Gastroesophageal sphincter (tissue), 4 donors: ENCODE results near the gene MCM5. TPM values are rescaled to one million over a fixed set of nuclear protein-coding genes. Genes with fewer than 3 reads are reported as not detected.

ENCODE experiments used
- ATAC-seq: fragments of 150-250 bp; one replicate; pipeline ENCODE4 v1.9.1; 2016; ENCODE audit warnings: mild to moderate bottlenecking, moderate library complexity
- H3K27ac ChIP-seq, 4 donors: fragments of 200-600 bp; sonication (generic) in 3 of 4; 1 replicate in 3 of 4; 2 replicates in 1 of 4; pipeline ENCODE4 v1.5.1; 2016 to 2019
- H3K27me3 ChIP-seq: fragments of 200-600 bp; sonication (generic); one replicate; pipeline ENCODE4 v1.5.1; 2019
- H3K36me3 ChIP-seq, 2 donors: fragments of 200-600 bp; sonication (generic); one replicate each; pipeline ENCODE4 v1.5.1; 2019; ENCODE audit warnings: control low read depth in 1 of 2
- H3K4me1 ChIP-seq, 3 donors: fragments of 200-600 bp; sonication (generic); 1 replicate in 2 of 3; 2 replicates in 1 of 3; pipeline ENCODE4 v1.5.1; 2016 to 2019; ENCODE audit warnings: control low read depth in 2 of 3
- H3K4me3 ChIP-seq, 2 donors: fragments of 200-600 bp; sonication (generic); one replicate each; pipeline ENCODE4 v1.5.1; 2019; ENCODE audit warnings: mild to moderate bottlenecking in 1 of 2, moderate library complexity in 1 of 2
- H3K9me3 ChIP-seq, 3 donors: fragments of 200-600 bp; sonication (generic); one replicate each; pipeline ENCODE4 v1.5.1; 2017 to 2019; ENCODE audit warnings: control low read depth in 2 of 3
- EP300 ChIP-seq: sonication (generic); formaldehyde crosslinking; IDR thresholded peaks from one replicate; pipeline ENCODE4 v1.6.1; 2017; ENCODE audit warnings: antibody characterized with exemption, mild to moderate bottlenecking
- POLR2A ChIP-seq, 2 donors: fragments of 450-650 bp; IDR thresholded peaks; one replicate each; pipeline ENCODE4 v1.6.1; 2017; ENCODE audit warnings: antibody characterized with exemption in 2 of 2, mild to moderate bottlenecking in 2 of 2, moderate library complexity in 1 of 2
- POLR2AphosphoS5 ChIP-seq: sonication (generic); formaldehyde crosslinking; IDR thresholded peaks from one replicate; pipeline ENCODE4 v1.6.1; 2017; ENCODE audit warnings: antibody characterized with exemption
- WGBS, 2 donors: methylation state at CpG; one replicate each; pipeline ENCODE4 v1.1.5; 2018; ENCODE audit warnings: low coverage in 1 of 2; 5-methylcytosine and 5-hydroxymethylcytosine counted together
- total RNA-seq, 4 donors: library from RNA; depleted of rRNA; stranded (reverse); fragments of >200 nt; gene quantifications; one replicate each; pipeline ENCODE4 v1.1.0, GENCODE V29; 2016
- TF ChIP-seq, protein P1 (sequence below), 4 experiments: fragments of 200-600 bp in 2 of 4; fragments of 450-650 bp in 2 of 4; sonication (generic) in 1 of 4; IDR thresholded peaks; one replicate each; pipeline ENCODE4 v1.5.1; 2017 to 2019; ENCODE audit warnings: antibody characterized with exemption in 4 of 4, mild to moderate bottlenecking in 2 of 4, moderate library complexity in 2 of 4

Gene MCM5
- total RNA-seq, 4 donors from 2014 or later = 14.5 to 19.2 (median 15.3) TPM

DNA sequence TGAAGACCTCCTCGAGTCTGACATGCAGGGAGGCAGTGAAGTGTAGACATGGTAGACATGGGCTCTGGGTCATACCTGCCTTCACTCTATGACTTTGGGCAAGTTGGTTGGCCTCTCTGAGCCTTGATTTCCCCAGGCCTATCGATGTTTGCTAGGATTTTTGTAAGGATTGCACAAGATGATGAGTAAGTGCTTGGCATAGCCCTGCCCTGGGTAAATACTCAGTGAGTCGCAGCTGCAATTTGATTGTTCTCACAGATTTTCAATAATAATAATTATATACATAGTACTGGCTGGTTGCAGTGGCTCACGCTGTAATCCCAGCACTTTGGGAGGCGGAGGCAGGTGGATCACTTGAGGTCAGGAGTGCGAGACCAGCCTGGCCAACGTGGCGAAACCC is 18.1 kb downstream of the MCM5 start:
- Histone ChIP-seq H3K9me3 (no peaks in the 10 kb centered on the region), H3K27me3 (no peaks in the 10 kb centered on the region), H3K27ac (no peak overlapping the region), H3K36me3 (peaks cover 0 to 100% of the 10 kb centered on the region in 2 donors), H3K4me1 (no peaks in the 10 kb centered on the region), H3K4me3 (no peak overlapping the region)
- 88 to 92% methylated on average over 5 of the region's 8 CpGs for WGBS, 2 donors
- no peak for ATAC-seq
- TF ChIP-seq POLR2AphosphoS5 (no peak), EP300 (no peak)

- H3K4me3 ChIP-seq = no peak overlapping the region
- H3K36me3 ChIP-seq = peaks cover 0 to 100% of the 10 kb centered on the region in 2 donors
- 96% methylated on average over 3 of the region's 3 CpGs; no CpG with 5 or more reads in 1 of the 2 donors for WGBS, 2 donors
- H3K4me1 ChIP-seq = no peaks in the 10 kb centered on the region
- no peak for ATAC-seq
- H3K27me3 ChIP-seq = no peaks in the 10 kb centered on the region
- TF ChIP-seq EP300 = no peak
- TF ChIP-seq POLR2AphosphoS5 = no peak
- TF ChIP-seq, protein P1, sequence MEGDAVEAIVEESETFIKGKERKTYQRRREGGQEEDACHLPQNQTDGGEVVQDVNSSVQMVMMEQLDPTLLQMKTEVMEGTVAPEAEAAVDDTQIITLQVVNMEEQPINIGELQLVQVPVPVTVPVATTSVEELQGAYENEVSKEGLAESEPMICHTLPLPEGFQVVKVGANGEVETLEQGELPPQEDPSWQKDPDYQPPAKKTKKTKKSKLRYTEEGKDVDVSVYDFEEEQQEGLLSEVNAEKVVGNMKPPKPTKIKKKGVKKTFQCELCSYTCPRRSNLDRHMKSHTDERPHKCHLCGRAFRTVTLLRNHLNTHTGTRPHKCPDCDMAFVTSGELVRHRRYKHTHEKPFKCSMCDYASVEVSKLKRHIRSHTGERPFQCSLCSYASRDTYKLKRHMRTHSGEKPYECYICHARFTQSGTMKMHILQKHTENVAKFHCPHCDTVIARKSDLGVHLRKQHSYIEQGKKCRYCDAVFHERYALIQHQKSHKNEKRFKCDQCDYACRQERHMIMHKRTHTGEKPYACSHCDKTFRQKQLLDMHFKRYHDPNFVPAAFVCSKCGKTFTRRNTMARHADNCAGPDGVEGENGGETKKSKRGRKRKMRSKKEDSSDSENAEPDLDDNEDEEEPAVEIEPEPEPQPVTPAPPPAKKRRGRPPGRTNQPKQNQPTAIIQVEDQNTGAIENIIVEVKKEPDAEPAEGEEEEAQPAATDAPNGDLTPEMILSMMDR (IDR thresholded peaks at IDR 0.05) = no peak
- TF ChIP-seq POLR2A (IDR thresholded peaks at IDR 0.05) = no peak
- no peaks in the 10 kb centered on the region for H3K9me3 ChIP-seq
- H3K27ac ChIP-seq = no peak overlapping the region
Measured at GRCh38 chr22:35418731-35419130, 18.8 kb downstream of the MCM5 start.

DNA sequence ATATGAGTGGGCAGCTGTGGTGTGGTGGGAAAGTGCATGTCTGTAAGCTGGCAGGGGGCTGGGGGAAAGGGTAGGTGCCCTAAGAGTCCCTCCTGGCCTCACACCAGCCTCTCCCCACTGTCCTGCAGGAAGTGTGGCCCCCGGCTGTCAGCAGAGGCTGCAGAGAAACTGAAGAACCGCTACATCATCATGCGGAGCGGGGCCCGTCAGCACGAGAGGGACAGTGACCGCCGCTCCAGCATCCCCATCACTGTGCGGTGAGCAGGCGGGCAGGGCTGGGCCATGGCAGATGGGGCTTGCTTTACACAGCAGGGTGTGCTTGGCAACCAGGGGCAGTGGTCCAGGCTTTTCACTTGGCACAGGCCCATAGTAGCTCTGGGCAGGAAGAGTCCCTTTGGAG is 19.8 kb downstream of the MCM5 start:
- H3K4me1 ChIP-seq = no peaks in the 10 kb centered on the region
- no peak overlapping the region for H3K4me3 ChIP-seq
- no CpG with 5 or more reads among the region's 10 CpGs for WGBS, 2 donors
- H3K27ac ChIP-seq = no peak overlapping the region
- H3K9me3 ChIP-seq = no peaks in the 10 kb centered on the region
- ATAC-seq = no peak
- H3K27me3 ChIP-seq = no peaks in the 10 kb centered on the region
- no peak for TF ChIP-seq EP300
- TF ChIP-seq POLR2AphosphoS5 = no peak
- TF ChIP-seq, protein P1 (IDR thresholded peaks at IDR 0.05) = no peak
- TF ChIP-seq POLR2A (IDR thresholded peaks at IDR 0.05) = no peak
- H3K36me3 ChIP-seq = peaks cover 0 to 100% of the 10 kb centered on the region in 2 donors

DNA sequence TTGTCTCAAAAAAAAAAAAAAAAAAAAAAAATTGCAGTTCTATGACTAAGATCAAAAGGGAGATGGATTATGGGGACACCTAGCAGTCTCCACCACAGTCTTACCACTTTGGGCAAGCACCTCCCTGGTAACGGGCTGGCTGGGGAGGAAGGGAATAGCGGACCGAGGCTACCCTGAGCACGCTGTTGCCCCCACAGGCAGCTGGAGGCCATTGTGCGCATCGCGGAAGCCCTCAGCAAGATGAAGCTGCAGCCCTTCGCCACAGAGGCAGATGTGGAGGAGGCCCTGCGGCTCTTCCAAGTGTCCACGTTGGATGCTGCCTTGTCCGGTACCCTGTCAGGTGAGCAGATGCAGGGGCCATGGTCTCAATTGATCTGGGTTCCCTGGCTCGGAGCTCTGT is 21.2 kb downstream of the MCM5 start:
- Histone ChIP-seq H3K27ac (no peak overlapping the region), H3K36me3 (peaks cover 0 to 94% of the 10 kb centered on the region in 2 donors), H3K4me3 (no peak overlapping the region), H3K4me1 (no peaks in the 10 kb centered on the region), H3K27me3 (no peaks in the 10 kb centered on the region), H3K9me3 (no peaks in the 10 kb centered on the region)
- TF ChIP-seq POLR2AphosphoS5 = no peak
- TF ChIP-seq EP300 = no peak
- TF ChIP-seq, protein P1 (IDR thresholded peaks at IDR 0.05) = no peak
- no peak for TF ChIP-seq POLR2A (IDR thresholded peaks at IDR 0.05)
- ATAC-seq = no peak
- WGBS, 2 donors = 94% methylated on average over 7 of the region's 12 CpGs; no CpG with 5 or more reads in 1 of the 2 donors

- no peaks in the 10 kb centered on the region for H3K9me3 ChIP-seq
- 95 to 100% methylated on average over 3 to 4 of the region's 4 CpGs for WGBS, 2 donors
- ATAC-seq = no peak
- no peaks in the 10 kb centered on the region for H3K27me3 ChIP-seq
- no peaks in the 10 kb centered on the region for H3K4me1 ChIP-seq
- H3K4me3 ChIP-seq = no peak overlapping the region
- peaks cover 0 to 87% of the 10 kb centered on the region in 2 donors for H3K36me3 ChIP-seq
- TF ChIP-seq, protein P1 (IDR thresholded peaks at IDR 0.05) = no peak
- TF ChIP-seq EP300 (no peak), POLR2A (IDR thresholded peaks at IDR 0.05) (no peak)
- H3K27ac ChIP-seq = no peak overlapping the region
Measured at GRCh38 chr22:35422145-35422544, 22.2 kb downstream of the MCM5 start.
